Thyroid gland (tissue), 4 donors: ENCODE measurements around the gene PTPRN2.

ENCODE experiments used
- POLR2A ChIP-seq, 2 donors: fragments of 450-650 bp; IDR thresholded peaks; one replicate each; pipeline ENCODE4 v1.6.1; 2017; ENCODE audit warnings: antibody characterized with exemption in 2 of 2, mild to moderate bottlenecking in 2 of 2, moderate library complexity in 1 of 2
- TF ChIP-seq, protein P1 (sequence below), 6 experiments: fragments of 200-600 bp in 3 of 6; fragments of 450-650 bp in 3 of 6; sonication (generic) in 3 of 6; IDR thresholded peaks; one replicate each; pipeline ENCODE4 v1.5.1; 2016 to 2019; ENCODE audit warnings: antibody characterized with exemption in 6 of 6, mild to moderate bottlenecking in 2 of 6, inconsistent platforms in 1 of 6, moderate library complexity in 1 of 6

DNA sequence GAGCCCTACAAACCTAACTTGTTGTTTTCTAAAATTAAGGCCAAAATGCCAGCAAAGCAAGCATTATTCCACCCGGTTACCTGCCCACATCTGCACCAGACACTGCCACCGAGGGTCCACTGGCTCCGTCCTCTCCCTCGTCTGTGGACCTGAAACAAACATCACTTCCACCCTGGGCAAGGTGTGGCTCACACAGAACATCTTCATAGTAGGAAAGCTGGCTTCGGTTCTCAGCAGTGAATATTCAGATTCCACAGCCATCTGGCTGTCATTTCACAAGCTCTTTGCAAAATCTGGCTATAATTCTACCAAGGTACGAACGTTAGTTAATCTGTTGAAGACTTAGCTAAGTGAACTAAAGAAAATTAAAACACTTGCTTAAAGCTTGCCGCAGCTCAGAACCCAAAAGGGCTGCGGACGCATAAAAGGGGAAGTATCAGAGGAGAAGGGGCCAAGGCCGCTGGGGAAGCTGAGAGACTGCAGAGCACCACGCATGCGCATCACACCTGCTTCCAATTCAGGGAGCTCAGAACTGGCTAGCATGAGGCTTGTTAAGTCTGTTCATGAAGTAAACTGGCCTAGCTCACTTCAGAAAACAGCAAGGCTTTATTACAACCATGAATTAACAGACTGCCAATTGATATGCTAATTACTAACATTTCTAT is 46.1 kb downstream of the PTPRN2 start:
- TF ChIP-seq POLR2A (IDR thresholded peaks at IDR 0.05) = no peak
- TF ChIP-seq, protein P1, sequence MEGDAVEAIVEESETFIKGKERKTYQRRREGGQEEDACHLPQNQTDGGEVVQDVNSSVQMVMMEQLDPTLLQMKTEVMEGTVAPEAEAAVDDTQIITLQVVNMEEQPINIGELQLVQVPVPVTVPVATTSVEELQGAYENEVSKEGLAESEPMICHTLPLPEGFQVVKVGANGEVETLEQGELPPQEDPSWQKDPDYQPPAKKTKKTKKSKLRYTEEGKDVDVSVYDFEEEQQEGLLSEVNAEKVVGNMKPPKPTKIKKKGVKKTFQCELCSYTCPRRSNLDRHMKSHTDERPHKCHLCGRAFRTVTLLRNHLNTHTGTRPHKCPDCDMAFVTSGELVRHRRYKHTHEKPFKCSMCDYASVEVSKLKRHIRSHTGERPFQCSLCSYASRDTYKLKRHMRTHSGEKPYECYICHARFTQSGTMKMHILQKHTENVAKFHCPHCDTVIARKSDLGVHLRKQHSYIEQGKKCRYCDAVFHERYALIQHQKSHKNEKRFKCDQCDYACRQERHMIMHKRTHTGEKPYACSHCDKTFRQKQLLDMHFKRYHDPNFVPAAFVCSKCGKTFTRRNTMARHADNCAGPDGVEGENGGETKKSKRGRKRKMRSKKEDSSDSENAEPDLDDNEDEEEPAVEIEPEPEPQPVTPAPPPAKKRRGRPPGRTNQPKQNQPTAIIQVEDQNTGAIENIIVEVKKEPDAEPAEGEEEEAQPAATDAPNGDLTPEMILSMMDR (IDR thresholded peaks at IDR 0.05) = no peak
